Endothelial cell (in vitro differentiated cells): Measurements from ENCODE around the gene ARHGEF4. TPM values are rescaled to one million over a fixed set of nuclear protein-coding genes. Genes with fewer than 3 reads are reported as not detected.
"Not testable (repeated sequence)": the region's sequence is repeated elsewhere in the genome, so short reads cannot be mapped to it uniquely, and the experiment has no call there.

Experiments
- DNase-seq: peaks from one replicate; pipeline ENCODE4 v3.0.0; 2021; ENCODE audit warnings: low spot score
- H3K27ac Mint-ChIP-seq: one replicate; pipeline ENCODE4 v1.8.0; 2021; ENCODE audit warnings: mixed read lengths, inconsistent platforms; ENCODE audit not compliant: unreplicated experiment
- H3K27me3 Mint-ChIP-seq: one replicate; pipeline ENCODE4 v1.8.0; 2021; ENCODE audit warnings: mild to moderate bottlenecking, moderate library complexity, mixed read lengths, inconsistent platforms; ENCODE audit not compliant: unreplicated experiment
- H3K36me3 Mint-ChIP-seq: one replicate; pipeline ENCODE4 v1.8.0; 2021; ENCODE audit warnings: mild to moderate bottlenecking, low read depth, mixed read lengths, inconsistent platforms; ENCODE audit not compliant: unreplicated experiment
- H3K4me1 Mint-ChIP-seq: one replicate; pipeline ENCODE4 v1.8.0; 2021; ENCODE audit warnings: mild to moderate bottlenecking, mixed read lengths, inconsistent platforms; ENCODE audit not compliant: unreplicated experiment
- H3K4me3 Mint-ChIP-seq: one replicate; pipeline ENCODE4 v1.8.0; 2021; ENCODE audit warnings: mild to moderate bottlenecking, mixed read lengths, inconsistent platforms; ENCODE audit not compliant: unreplicated experiment
- H3K9me3 Mint-ChIP-seq: one replicate; pipeline ENCODE4 v1.8.0; 2021; ENCODE audit warnings: mixed read lengths, inconsistent platforms; ENCODE audit not compliant: unreplicated experiment
- CTCF ChIP-seq: fragments of 200-600 bp; sonication (generic); IDR thresholded peaks from one replicate; pipeline ENCODE4 v1.5.0; 2021; ENCODE audit warnings: antibody characterized with exemption; ENCODE audit not compliant: unreplicated experiment
- total RNA-seq: library from RNA; stranded (reverse); fragmentation: NEBNext Ultra II Directional; extraction: Animal tissue kit (Norgen Biotek cat#: 25700); gene quantifications from one replicate; pipeline ENCODE4 v1.2.1, GENCODE V29; 2021; ENCODE audit not compliant: unreplicated experiment

Gene ARHGEF4
- total RNA-seq, 1 donor from 2014 or later: 10.3 TPM

DNA sequence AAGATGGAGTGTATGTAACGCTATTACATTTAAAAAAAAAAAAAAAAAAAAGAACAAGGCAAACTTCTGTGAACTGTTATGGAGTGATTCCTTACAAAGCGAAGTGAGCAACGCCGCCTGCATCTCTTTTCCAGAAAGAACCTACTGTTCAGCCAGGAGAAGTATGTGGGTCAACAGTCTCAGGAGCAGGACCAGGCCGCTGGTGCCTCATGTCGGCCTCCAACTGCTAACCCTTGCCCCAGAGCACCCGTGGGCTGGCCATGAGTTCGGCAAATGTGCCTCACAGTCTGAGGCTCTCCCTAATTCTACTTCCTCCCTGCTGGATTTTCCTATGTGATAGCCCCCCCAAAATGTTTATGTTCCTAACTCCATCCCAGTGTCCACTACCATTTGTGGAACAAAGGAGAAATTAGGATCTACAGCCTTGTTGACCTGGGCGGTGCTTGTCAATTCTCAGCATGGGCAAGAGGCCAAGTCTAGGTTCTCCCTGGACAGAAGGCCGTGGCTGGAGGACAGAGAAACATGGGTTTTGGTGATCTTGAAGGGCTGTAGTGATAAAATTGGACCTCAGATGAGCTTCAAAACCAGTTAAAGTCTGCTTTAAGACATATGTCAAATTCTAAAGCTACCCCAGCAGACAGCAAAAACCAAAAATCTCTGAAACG, 240.6 kb downstream of the ARHGEF4 start:
- peaks cover 8% of the 10 kb centered on the region for H3K4me1 Mint-ChIP-seq
- H3K36me3 Mint-ChIP-seq: peaks cover 38% of the 10 kb centered on the region
- DNase-seq: no peak
- TF ChIP-seq CTCF: no peak
- H3K4me3 Mint-ChIP-seq: no peak overlapping the region
- H3K27me3 Mint-ChIP-seq: peaks cover 3% of the 10 kb centered on the region
- no peaks in the 10 kb centered on the region for H3K9me3 Mint-ChIP-seq
- no peak overlapping the region for H3K27ac Mint-ChIP-seq

DNA sequence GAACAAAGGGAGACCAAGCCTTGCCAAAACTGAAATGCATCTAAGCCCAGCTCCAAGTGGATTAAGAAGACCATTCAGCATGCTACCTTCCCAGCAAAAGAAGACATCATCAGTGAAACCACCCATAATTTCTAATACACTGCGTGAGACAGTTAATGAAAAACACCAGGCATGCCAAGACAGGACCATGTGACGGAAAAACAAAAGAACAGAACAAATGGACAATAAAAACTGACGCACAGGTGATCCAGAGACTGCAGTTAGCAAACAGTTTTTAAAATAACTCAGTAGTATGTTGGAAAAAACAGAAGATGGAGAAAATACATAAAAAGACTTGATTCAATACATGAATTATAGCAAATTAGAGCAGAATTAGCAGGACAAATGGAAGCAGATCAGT, 241.3 kb downstream of the ARHGEF4 start:
- no peak for DNase-seq
- Mint-ChIP-seq H3K36me3 (peaks cover 38% of the 10 kb centered on the region), H3K27ac (no peak overlapping the region), H3K27me3 (peaks cover 3% of the 10 kb centered on the region), H3K9me3 (no peaks in the 10 kb centered on the region), H3K4me3 (peak overlapping the region; percentile 2), H3K4me1 (peaks cover 8% of the 10 kb centered on the region)
- TF ChIP-seq CTCF: no peak

GRCh38 chr2:131079931-131080330, 243.2 kb downstream of the ARHGEF4 start:
- H3K27me3 Mint-ChIP-seq, H3K4me1 Mint-ChIP-seq, DNase-seq, H3K4me3 Mint-ChIP-seq, H3K9me3 Mint-ChIP-seq, H3K27ac Mint-ChIP-seq: not testable (repeated sequence)
- H3K36me3 Mint-ChIP-seq: peaks cover 35% of the 10 kb centered on the region

GRCh38 chr2:131081190-131081589, 244.5 kb downstream of the ARHGEF4 start:
- H3K36me3 Mint-ChIP-seq: peaks cover 37% of the 10 kb centered on the region
- peaks cover 11% of the 10 kb centered on the region for H3K4me1 Mint-ChIP-seq
- DNase-seq: no peak
- peaks cover 1% of the 10 kb centered on the region for H3K27me3 Mint-ChIP-seq
- H3K4me3 Mint-ChIP-seq: peak overlapping the region; percentile 56
- no peaks in the 10 kb centered on the region for H3K9me3 Mint-ChIP-seq
- peak overlapping the region; percentile 62 for H3K27ac Mint-ChIP-seq
- TF ChIP-seq CTCF: no peak

DNA sequence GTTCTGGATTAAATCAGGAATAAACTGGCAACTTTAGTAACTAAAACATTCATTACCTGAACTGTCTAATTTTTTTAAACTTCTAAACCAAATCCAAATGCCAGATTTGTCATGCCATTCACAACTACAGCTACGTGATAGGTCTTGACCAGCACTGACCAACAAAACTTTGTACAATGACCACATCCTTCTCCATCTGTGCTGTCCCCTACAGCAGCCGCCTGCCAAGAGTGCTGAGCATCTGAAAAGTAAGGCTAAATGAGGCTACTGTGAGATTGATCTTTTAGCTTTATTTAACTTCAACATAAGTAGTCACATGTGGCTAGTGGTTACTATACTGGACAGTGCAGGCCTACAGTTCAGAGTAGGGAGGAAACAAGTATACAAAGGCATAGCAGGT, 248.9 kb downstream of the ARHGEF4 start:
- no peaks in the 10 kb centered on the region for H3K27me3 Mint-ChIP-seq
- H3K9me3 Mint-ChIP-seq: no peaks in the 10 kb centered on the region
- H3K27ac Mint-ChIP-seq: peak overlapping the region; percentile 63
- no peak for TF ChIP-seq CTCF
- H3K4me3 Mint-ChIP-seq: no peak overlapping the region
- H3K4me1 Mint-ChIP-seq: peaks cover 12% of the 10 kb centered on the region
- DNase-seq: no peak
- H3K36me3 Mint-ChIP-seq: peaks cover 34% of the 10 kb centered on the region
